A673 (cell line): Measurements from ENCODE around the gene MPIG6B.

Source experiments
- CTCF ChIP-seq: fragments of 300-800, 200-600 bp; sonication (generic); conservative IDR thresholded peaks from 2 replicates; pipeline ENCODE4 v1.5.1; 2017; ENCODE audit warnings: low read depth, mild to moderate bottlenecking, antibody characterized with exemption, low read length, moderate library complexity, mixed read lengths
- EZH2 ChIP-seq: fragments of 200-600 bp; sonication (generic); IDR thresholded peaks from 2 replicates; pipeline ENCODE4 v1.6.1; 2017; ENCODE audit warnings: borderline replicate concordance, low read depth, mild to moderate bottlenecking, mixed read lengths, antibody characterized with exemption, low read length; ENCODE audit not compliant: poor library complexity, severe bottlenecking

- TF ChIP-seq CTCF (no peak), EZH2 (no peak)
These were observed 36.7 kb upstream of the MPIG6B start for GRCh38 chr6:31686483-31686882.
